HepG2 (cell line): ENCODE results near the gene SLC29A2. TPM values are rescaled to one million over a fixed set of nuclear protein-coding genes. Genes with fewer than 3 reads are reported as not detected.
A peak's percentile ranks its signal among the peaks of the same experiment; 100 is the strongest.

Source experiments
- ERF ChIP-seq: IDR thresholded peaks from 2 replicates; pipeline ENCODE4 v1.6.1; 2018; ENCODE audit warnings: missing biosample characterization, missing genetic modification reagents
- FOXK2 ChIP-seq: fragments of 450-650 bp; IDR thresholded peaks from 2 replicates; pipeline ENCODE4 v1.6.1; 2016
- HNF4A ChIP-seq: sonication (generic); formaldehyde crosslinking; IDR thresholded peaks from 2 replicates; pipeline ENCODE4 v1.4.0; 2020; ENCODE audit warnings: missing genetic modification reagents
- RBAK ChIP-seq: sonication (generic); formaldehyde crosslinking; IDR thresholded peaks from 2 replicates; pipeline ENCODE4 v1.5.1; 2020; ENCODE audit warnings: mild to moderate bottlenecking, missing genetic modification reagents
- TP53 ChIP-seq: sonication (generic); formaldehyde crosslinking; conservative IDR thresholded peaks from 2 replicates; pipeline ENCODE4 v1.4.0; 2020; ENCODE audit warnings: missing genetic modification reagents
- ZBTB38 ChIP-seq: sonication (generic); formaldehyde crosslinking; IDR thresholded peaks from 2 replicates; pipeline ENCODE4 v1.5.1; 2020; ENCODE audit warnings: mild to moderate bottlenecking, missing genetic modification reagents
- ZNF296 ChIP-seq: sonication (generic); formaldehyde crosslinking; conservative IDR thresholded peaks from 2 replicates; pipeline ENCODE4 v1.5.0; 2020; ENCODE audit warnings: mild to moderate bottlenecking, missing genetic modification reagents
- ZNF446 ChIP-seq: sonication (generic); formaldehyde crosslinking; IDR thresholded peaks from 2 replicates; pipeline ENCODE4 v1.5.0; 2020; ENCODE audit warnings: mild to moderate bottlenecking, missing genetic modification reagents
- polyA plus RNA-seq, 8 experiments: library from polyadenylated mRNA; depleted of rRNA in 3 of 8; stranded (reverse) in 7 of 8; unstranded in 1 of 8; fragments of >200 nt; fragmentation: Illumina TruSeq in 4 of 8; extraction: Trizol in 4 of 8; gene quantifications; 2 replicates each; pipeline versions ENCODE4 v1.2.1 to v1.2.3, GENCODE V29; 2011 to 2016; ENCODE audit warnings: low read depth in 4 of 8, missing spikeins in 1 of 8, mixed read lengths in 1 of 8; ENCODE audit not compliant: insufficient read depth in 1 of 8
- total RNA-seq, 5 experiments: library from RNA; depleted of rRNA; stranded (reverse); fragments of >200 nt; fragmentation: Illumina TruSeq; extraction: Trizol; gene quantifications; 2 replicates each; pipeline ENCODE4 v1.2.3, GENCODE V29; 2016; ENCODE audit warnings: low read depth in 1 of 5
- TF ChIP-seq, protein P1 (sequence below): sonication (generic); formaldehyde crosslinking; IDR thresholded peaks from 2 replicates; pipeline ENCODE4 v1.9.0; 2022; ENCODE audit warnings: low read depth, missing genetic modification reagents
- TF ChIP-seq, protein P2 (sequence below): sonication (generic); formaldehyde crosslinking; IDR thresholded peaks from 2 replicates; pipeline ENCODE4 v1.4.0; 2020; ENCODE audit warnings: missing genetic modification reagents, mild to moderate bottlenecking, borderline replicate concordance
- TF ChIP-seq, protein P3 (sequence below): sonication (generic); formaldehyde crosslinking; IDR thresholded peaks from 2 replicates; pipeline ENCODE4 v1.5.0; 2020; ENCODE audit warnings: mild to moderate bottlenecking, missing genetic modification reagents
- TF ChIP-seq, protein P4 (sequence below): sonication (generic); formaldehyde crosslinking; IDR thresholded peaks from 2 replicates; pipeline ENCODE4 v1.8.0; 2022; ENCODE audit warnings: mild to moderate bottlenecking, missing genetic modification reagents, moderate library complexity
- TF ChIP-seq, protein P5 (sequence below): IDR thresholded peaks from 2 replicates; pipeline ENCODE4 v1.6.1; 2016; ENCODE audit warnings: low read depth, missing genetic modification reagents, missing compliant biosample characterization

SLC29A2 gene
- total and polyA plus RNA-seq, 2 of the 13 experiments (the other 11 are each of a cell fraction or from before 2014, with no cell fraction given): 0.63 to 0.66 TPM

DNA sequence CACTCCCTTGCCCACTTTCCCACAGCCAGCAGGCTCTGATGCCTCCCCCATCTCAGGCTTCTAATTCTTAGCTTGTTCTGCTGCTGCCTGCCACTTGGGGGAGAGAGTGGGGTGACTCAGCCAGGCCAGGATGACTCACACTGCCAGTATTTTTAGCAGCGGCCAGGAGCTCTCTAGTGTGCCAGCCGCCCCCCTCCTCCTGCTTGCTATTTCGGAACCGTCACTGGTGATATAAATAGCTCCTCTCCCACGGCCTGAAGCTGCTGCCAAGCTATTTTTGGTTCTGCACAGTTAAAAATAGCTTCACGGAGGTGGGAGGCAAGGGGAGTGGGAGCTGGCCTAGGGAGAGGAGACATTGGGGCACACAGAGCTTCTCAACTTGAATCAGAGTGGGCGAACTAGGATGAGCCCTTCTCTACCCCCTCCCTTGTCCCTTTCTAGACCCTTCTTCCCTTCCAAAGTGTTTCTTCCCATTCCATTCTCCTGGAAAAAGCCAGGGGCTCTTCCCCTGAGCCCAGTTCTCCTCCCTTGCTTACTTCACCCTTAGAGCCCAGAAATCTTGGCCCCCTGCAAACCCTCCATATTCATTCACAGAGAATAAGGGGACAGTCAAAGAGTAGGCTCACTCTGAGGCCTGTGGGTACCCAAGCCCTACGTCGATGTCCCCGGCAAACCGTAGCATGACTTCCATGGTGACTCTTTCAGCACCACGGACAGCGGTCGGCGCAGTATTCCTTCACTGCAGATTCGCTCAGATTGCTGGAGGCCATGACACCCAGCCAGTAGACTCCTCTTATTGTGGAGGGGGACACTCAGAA, 46.8 kb upstream of the SLC29A2 start (continued):
- TF ChIP-seq, protein P1, sequence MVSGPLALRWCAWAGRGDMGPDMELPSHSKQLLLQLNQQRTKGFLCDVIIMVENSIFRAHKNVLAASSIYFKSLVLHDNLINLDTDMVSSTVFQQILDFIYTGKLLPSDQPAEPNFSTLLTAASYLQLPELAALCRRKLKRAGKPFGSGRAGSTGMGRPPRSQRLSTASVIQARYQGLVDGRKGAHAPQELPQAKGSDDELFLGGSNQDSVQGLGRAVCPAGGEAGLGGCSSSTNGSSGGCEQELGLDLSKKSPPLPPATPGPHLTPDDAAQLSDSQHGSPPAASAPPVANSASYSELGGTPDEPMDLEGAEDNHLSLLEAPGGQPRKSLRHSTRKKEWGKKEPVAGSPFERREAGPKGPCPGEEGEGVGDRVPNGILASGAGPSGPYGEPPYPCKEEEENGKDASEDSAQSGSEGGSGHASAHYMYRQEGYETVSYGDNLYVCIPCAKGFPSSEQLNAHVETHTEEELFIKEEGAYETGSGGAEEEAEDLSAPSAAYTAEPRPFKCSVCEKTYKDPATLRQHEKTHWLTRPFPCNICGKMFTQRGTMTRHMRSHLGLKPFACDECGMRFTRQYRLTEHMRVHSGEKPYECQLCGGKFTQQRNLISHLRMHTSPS (CRISPR knock-in tag): peak; percentile 44; the same call in 1 of the 2 replicates
- TF ChIP-seq, protein P2, sequence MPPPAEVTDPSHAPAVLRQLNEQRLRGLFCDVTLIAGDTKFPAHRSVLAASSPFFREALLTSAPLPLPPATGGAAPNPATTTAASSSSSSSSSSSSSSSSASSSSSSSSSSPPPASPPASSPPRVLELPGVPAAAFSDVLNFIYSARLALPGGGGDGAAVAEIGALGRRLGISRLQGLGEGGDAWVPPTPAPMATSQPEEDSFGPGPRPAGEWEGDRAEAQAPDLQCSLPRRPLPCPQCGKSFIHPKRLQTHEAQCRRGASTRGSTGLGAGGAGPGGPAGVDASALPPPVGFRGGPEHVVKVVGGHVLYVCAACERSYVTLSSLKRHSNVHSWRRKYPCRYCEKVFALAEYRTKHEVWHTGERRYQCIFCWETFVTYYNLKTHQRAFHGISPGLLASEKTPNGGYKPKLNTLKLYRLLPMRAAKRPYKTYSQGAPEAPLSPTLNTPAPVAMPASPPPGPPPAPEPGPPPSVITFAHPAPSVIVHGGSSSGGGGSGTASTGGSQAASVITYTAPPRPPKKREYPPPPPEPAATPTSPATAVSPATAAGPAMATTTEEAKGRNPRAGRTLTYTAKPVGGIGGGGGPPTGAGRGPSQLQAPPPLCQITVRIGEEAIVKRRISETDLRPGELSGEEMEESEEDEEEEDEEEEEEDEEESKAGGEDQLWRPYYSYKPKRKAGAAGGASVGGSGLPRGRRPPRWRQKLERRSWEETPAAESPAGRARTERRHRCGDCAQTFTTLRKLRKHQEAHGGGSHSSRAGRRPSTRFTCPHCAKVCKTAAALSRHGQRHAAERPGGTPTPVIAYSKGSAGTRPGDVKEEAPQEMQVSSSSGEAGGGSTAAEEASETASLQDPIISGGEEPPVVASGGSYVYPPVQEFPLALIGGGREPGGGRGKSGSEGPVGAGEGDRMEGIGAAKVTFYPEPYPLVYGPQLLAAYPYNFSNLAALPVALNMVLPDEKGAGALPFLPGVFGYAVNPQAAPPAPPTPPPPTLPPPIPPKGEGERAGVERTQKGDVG (CRISPR knock-in tag): no peak
- TF ChIP-seq, protein P3, sequence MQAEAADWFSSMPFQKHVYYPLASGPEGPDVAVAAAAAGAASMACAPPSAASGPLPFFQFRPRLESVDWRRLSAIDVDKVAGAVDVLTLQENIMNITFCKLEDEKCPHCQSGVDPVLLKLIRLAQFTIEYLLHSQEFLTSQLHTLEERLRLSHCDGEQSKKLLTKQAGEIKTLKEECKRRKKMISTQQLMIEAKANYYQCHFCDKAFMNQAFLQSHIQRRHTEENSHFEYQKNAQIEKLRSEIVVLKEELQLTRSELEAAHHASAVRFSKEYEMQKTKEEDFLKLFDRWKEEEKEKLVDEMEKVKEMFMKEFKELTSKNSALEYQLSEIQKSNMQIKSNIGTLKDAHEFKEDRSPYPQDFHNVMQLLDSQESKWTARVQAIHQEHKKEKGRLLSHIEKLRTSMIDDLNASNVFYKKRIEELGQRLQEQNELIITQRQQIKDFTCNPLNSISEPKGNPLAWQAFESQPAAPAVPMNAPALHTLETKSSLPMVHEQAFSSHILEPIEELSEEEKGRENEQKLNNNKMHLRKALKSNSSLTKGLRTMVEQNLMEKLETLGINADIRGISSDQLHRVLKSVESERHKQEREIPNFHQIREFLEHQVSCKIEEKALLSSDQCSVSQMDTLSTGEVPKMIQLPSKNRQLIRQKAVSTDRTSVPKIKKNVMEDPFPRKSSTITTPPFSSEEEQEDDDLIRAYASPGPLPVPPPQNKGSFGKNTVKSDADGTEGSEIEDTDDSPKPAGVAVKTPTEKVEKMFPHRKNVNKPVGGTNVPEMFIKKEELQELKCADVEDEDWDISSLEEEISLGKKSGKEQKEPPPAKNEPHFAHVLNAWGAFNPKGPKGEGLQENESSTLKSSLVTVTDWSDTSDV (CRISPR knock-in tag): peak; percentile 76; the same call in 1 of the 2 replicates
- no peak for TF ChIP-seq FOXK2
- no peak for TF ChIP-seq RBAK (CRISPR knock-in tag)
- TF ChIP-seq ZNF296: peak; percentile 87; the same call in 1 of the 2 replicates
- TF ChIP-seq ERF (CRISPR knock-in tag): peak; percentile 95
- no peak; the same call in 1 of the 2 replicates for TF ChIP-seq ZNF446 (CRISPR knock-in tag)
- TF ChIP-seq, protein P4, sequence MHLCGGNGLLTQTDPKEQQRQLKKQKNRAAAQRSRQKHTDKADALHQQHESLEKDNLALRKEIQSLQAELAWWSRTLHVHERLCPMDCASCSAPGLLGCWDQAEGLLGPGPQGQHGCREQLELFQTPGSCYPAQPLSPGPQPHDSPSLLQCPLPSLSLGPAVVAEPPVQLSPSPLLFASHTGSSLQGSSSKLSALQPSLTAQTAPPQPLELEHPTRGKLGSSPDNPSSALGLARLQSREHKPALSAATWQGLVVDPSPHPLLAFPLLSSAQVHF (CRISPR knock-in tag): 0 out of 2 replicates have a peak, but pooled peaks have one; percentile 59
- TF ChIP-seq ZBTB38 (CRISPR knock-in tag): peak; percentile 50; the same call in 1 of the 2 replicates
- TF ChIP-seq, protein P5, sequence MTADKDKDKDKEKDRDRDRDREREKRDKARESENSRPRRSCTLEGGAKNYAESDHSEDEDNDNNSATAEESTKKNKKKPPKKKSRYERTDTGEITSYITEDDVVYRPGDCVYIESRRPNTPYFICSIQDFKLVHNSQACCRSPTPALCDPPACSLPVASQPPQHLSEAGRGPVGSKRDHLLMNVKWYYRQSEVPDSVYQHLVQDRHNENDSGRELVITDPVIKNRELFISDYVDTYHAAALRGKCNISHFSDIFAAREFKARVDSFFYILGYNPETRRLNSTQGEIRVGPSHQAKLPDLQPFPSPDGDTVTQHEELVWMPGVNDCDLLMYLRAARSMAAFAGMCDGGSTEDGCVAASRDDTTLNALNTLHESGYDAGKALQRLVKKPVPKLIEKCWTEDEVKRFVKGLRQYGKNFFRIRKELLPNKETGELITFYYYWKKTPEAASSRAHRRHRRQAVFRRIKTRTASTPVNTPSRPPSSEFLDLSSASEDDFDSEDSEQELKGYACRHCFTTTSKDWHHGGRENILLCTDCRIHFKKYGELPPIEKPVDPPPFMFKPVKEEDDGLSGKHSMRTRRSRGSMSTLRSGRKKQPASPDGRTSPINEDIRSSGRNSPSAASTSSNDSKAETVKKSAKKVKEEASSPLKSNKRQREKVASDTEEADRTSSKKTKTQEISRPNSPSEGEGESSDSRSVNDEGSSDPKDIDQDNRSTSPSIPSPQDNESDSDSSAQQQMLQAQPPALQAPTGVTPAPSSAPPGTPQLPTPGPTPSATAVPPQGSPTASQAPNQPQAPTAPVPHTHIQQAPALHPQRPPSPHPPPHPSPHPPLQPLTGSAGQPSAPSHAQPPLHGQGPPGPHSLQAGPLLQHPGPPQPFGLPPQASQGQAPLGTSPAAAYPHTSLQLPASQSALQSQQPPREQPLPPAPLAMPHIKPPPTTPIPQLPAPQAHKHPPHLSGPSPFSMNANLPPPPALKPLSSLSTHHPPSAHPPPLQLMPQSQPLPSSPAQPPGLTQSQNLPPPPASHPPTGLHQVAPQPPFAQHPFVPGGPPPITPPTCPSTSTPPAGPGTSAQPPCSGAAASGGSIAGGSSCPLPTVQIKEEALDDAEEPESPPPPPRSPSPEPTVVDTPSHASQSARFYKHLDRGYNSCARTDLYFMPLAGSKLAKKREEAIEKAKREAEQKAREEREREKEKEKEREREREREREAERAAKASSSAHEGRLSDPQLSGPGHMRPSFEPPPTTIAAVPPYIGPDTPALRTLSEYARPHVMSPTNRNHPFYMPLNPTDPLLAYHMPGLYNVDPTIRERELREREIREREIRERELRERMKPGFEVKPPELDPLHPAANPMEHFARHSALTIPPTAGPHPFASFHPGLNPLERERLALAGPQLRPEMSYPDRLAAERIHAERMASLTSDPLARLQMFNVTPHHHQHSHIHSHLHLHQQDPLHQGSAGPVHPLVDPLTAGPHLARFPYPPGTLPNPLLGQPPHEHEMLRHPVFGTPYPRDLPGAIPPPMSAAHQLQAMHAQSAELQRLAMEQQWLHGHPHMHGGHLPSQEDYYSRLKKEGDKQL (CRISPR knock-in tag): no peak
- no peak for TF ChIP-seq TP53 (CRISPR knock-in tag)
- no peak for TF ChIP-seq HNF4A (CRISPR knock-in tag)
